ENCODE measurements around the gene TRIM17. TPM values are rescaled to one million over a fixed set of nuclear protein-coding genes. Genes with fewer than 3 reads are reported as not detected.
A peak's percentile ranks its signal among the peaks of the same experiment; 100 is the strongest.

TRIM17 gene
- total and polyA plus RNA-seq, 9 donors, result 0.72 to 10.0 (median 3.0) TPM

GRCh38 chr1:228446852-228447251 lies 30.2 kb upstream of the TRIM17 start:
- no peak for DNase-seq
- TF ChIP-seq POLR2A (IDR thresholded peaks at IDR 0.05), result no peak
- no peak for TF ChIP-seq EP300 (IDR thresholded peaks at IDR 0.05)
- TF ChIP-seq, protein P1, sequence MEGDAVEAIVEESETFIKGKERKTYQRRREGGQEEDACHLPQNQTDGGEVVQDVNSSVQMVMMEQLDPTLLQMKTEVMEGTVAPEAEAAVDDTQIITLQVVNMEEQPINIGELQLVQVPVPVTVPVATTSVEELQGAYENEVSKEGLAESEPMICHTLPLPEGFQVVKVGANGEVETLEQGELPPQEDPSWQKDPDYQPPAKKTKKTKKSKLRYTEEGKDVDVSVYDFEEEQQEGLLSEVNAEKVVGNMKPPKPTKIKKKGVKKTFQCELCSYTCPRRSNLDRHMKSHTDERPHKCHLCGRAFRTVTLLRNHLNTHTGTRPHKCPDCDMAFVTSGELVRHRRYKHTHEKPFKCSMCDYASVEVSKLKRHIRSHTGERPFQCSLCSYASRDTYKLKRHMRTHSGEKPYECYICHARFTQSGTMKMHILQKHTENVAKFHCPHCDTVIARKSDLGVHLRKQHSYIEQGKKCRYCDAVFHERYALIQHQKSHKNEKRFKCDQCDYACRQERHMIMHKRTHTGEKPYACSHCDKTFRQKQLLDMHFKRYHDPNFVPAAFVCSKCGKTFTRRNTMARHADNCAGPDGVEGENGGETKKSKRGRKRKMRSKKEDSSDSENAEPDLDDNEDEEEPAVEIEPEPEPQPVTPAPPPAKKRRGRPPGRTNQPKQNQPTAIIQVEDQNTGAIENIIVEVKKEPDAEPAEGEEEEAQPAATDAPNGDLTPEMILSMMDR (IDR thresholded peaks at IDR 0.05), result no peak
- no peak overlapping the region for H3K27ac ChIP-seq
- no peaks in the 10 kb centered on the region for H3K27me3 ChIP-seq
- 46 to 69% (median 64%) methylated on average over 15 of the region's 15 CpGs for WGBS, 3 donors
- peaks cover 6% of the 10 kb centered on the region for H3K4me1 ChIP-seq (ENCODE audit: insufficient read depth)
- intact Hi-C loops (cut with DNase I), result no loop called here
- H3K36me3 ChIP-seq, result no peaks in the 10 kb centered on the region
- H3K4me3 ChIP-seq, result no peak overlapping the region
- H3K9me3 ChIP-seq, result no peaks in the 10 kb centered on the region

- 4 to 7% (median 5%) methylated on average over 47 to 51 of the region's 51 CpGs for WGBS, 3 donors
- Histone ChIP-seq H3K9me3 (no peaks in the 10 kb centered on the region), H3K4me3 (no peak overlapping the region), H3K27ac (no peak overlapping the region), H3K4me1 (ENCODE audit: insufficient read depth) (peaks cover 6% of the 10 kb centered on the region), H3K36me3 (no peaks in the 10 kb centered on the region), H3K27me3 (no peaks in the 10 kb centered on the region)
- TF ChIP-seq EP300 (IDR thresholded peaks at IDR 0.05) (no peak), POLR2A (IDR thresholded peaks at IDR 0.05) (no peak)
- TF ChIP-seq, protein P1 (IDR thresholded peaks at IDR 0.05), result no peak
- DNase-seq, result peak in 2 of 5 donors; percentile 31 to 54
- intact Hi-C loops (cut with DNase I), result no loop called here
These were observed 29.4 kb upstream of the TRIM17 start for GRCh38 chr1:228445843-228446650.

- Histone ChIP-seq H3K4me1 (ENCODE audit: insufficient read depth) (peaks cover 6% of the 10 kb centered on the region), H3K27me3 (no peaks in the 10 kb centered on the region), H3K4me3 (no peak overlapping the region), H3K9me3 (no peaks in the 10 kb centered on the region), H3K27ac (no peak overlapping the region), H3K36me3 (no peaks in the 10 kb centered on the region)
- 4 to 6% (median 5%) methylated on average over 16 of the region's 16 CpGs for WGBS, 3 donors
- DNase-seq, result no peak
- TF ChIP-seq EP300 (IDR thresholded peaks at IDR 0.05), result no peak
- TF ChIP-seq, protein P1 (IDR thresholded peaks at IDR 0.05), result no peak
- no peak for TF ChIP-seq POLR2A (IDR thresholded peaks at IDR 0.05)
- intact Hi-C loops (cut with DNase I), result no loop called here
These were observed 28.8 kb upstream of the TRIM17 start for GRCh38 chr1:228445490-228445842.

DNA sequence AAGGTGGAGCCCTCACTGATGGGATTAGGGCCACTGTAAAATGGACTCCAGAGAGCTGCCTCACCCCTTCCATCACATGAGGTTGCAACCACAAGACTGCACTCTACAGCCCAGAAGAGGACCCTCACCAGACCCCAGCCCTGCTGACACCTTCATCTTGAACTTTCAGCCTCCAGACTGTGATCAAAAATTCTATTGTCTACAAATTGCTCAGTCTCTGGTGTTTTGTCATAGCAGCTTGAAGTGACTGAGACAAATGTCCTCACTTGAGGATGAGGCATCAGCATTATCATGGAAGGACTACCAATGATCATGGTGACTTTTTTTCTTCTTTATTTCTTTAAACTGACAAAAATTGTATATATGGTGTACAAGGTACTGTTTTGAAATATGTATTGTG lies 26.7 kb upstream of the TRIM17 start:
- Histone ChIP-seq H3K4me1 (ENCODE audit: insufficient read depth) (peaks cover 6% of the 10 kb centered on the region), H3K4me3 (no peak overlapping the region), H3K27ac (no peak overlapping the region), H3K27me3 (no peaks in the 10 kb centered on the region), H3K9me3 (no peaks in the 10 kb centered on the region), H3K36me3 (no peaks in the 10 kb centered on the region)
- no peak for DNase-seq
- TF ChIP-seq, protein P1 (IDR thresholded peaks at IDR 0.05), result no peak
- TF ChIP-seq POLR2A (IDR thresholded peaks at IDR 0.05), result no peak
- TF ChIP-seq EP300 (IDR thresholded peaks at IDR 0.05), result no peak
- intact Hi-C loops (cut with DNase I), result no loop called here
